Liver (tissue), 3 donors: ENCODE data around the gene AUH.

ENCODE experiments used
- EGR1 ChIP-seq, 2 donors: IDR thresholded peaks; 2 replicates each; pipeline ENCODE4 v1.6.1; 2016 to 2018; ENCODE audit warnings: antibody characterized with exemption in 2 of 2, low read depth in 2 of 2
- FOXA1 ChIP-seq: IDR thresholded peaks from 2 replicates; pipeline ENCODE4 v1.6.1; 2016; ENCODE audit warnings: antibody characterized with exemption
- JUND ChIP-seq, 2 donors: IDR thresholded peaks; 2 replicates each; pipeline ENCODE4 v1.6.1; 2016; ENCODE audit warnings: antibody characterized with exemption in 2 of 2
- NR2F2 ChIP-seq: IDR thresholded peaks from 2 replicates; pipeline ENCODE4 v1.6.1; 2016; ENCODE audit warnings: antibody characterized with exemption
- RAD21 ChIP-seq, 2 donors: IDR thresholded peaks; 2 replicates each; pipeline ENCODE4 v1.6.1; 2016; ENCODE audit warnings: antibody characterized with exemption in 2 of 2, mild to moderate bottlenecking in 2 of 2
- RXRA ChIP-seq, 2 donors: IDR thresholded peaks; 2 replicates each; pipeline ENCODE4 v1.6.1; 2017 to 2018; ENCODE audit warnings: antibody characterized with exemption in 2 of 2, mild to moderate bottlenecking in 1 of 2
- SP1 ChIP-seq: IDR thresholded peaks from 2 replicates; pipeline ENCODE4 v1.6.1; 2018; ENCODE audit warnings: antibody characterized with exemption, mild to moderate bottlenecking
- TAF1 ChIP-seq: conservative IDR thresholded peaks from 2 replicates; pipeline ENCODE4 v1.6.1; 2016; ENCODE audit warnings: antibody characterized with exemption, mild to moderate bottlenecking
- YY1 ChIP-seq: IDR thresholded peaks from 2 replicates; pipeline ENCODE4 v1.6.1; 2016; ENCODE audit warnings: antibody characterized with exemption, mild to moderate bottlenecking
- TF ChIP-seq, protein P1 (sequence below): IDR thresholded peaks from 2 replicates; pipeline ENCODE4 v1.6.1; 2016; ENCODE audit warnings: antibody characterized with exemption
- TF ChIP-seq, protein P2 (sequence below): fragments of 150-350 bp; IDR thresholded peaks from 2 replicates; pipeline ENCODE4 v1.5.1; 2017; ENCODE audit warnings: improper control_type of control experiment, low read depth, low read length; ENCODE audit not compliant: missing input control
- TF ChIP-seq, protein P3 (sequence below): IDR thresholded peaks from 2 replicates; pipeline ENCODE4 v1.6.1; 2016; ENCODE audit warnings: antibody characterized with exemption, mild to moderate bottlenecking
- donor health status: healthy.
- donor health status: healthy.

DNA sequence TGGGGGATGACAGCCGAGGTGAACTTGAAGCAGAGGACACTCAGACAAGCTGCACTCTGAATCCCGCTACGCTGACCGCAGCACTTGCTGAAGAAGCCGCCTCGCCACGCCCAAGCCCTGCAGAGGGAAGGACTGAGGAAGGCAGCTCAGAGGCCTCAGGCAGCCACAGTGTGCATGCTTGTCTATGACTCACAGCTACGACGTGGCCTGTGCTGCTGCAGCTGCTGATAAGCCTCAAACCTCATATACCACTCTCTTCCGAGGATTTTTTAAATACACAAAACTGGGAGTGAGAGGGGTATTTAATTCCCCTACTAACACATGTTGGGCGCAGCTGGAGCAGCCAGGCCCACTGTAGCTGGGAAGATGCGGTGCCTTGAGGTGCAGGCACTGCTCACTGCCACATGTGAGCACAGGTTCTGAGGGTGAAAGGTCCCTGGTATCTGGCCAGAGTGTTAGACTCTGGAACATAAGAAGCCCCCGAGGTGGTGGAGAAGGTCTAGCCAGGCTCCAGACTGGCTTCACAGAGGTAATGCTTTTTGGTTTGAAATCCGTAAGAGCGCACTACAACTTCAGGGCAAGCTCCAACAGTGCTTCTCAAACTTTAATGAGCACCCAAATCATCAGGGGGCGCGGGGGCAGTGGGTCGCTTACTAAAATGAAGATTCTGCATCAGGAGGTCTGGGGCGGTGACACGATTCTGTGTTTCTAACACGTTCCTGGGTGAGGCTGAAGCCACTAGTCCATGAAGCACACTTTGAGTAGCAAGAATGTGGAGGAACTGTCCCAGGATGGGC lies 196.8 kb downstream of the AUH start:
- TF ChIP-seq TAF1 (no peak), FOXA1 (no peak), JUND (IDR thresholded peaks at IDR 0.05) (no peak), RXRA (IDR thresholded peaks at IDR 0.05) (no peak), RAD21 (IDR thresholded peaks at IDR 0.05) (no peak), SP1 (no peak), EGR1 (IDR thresholded peaks at IDR 0.05; ENCODE audit: low read depth in 2 of 2) (no peak), YY1 (no peak), NR2F2 (no peak)
- TF ChIP-seq, protein P1, sequence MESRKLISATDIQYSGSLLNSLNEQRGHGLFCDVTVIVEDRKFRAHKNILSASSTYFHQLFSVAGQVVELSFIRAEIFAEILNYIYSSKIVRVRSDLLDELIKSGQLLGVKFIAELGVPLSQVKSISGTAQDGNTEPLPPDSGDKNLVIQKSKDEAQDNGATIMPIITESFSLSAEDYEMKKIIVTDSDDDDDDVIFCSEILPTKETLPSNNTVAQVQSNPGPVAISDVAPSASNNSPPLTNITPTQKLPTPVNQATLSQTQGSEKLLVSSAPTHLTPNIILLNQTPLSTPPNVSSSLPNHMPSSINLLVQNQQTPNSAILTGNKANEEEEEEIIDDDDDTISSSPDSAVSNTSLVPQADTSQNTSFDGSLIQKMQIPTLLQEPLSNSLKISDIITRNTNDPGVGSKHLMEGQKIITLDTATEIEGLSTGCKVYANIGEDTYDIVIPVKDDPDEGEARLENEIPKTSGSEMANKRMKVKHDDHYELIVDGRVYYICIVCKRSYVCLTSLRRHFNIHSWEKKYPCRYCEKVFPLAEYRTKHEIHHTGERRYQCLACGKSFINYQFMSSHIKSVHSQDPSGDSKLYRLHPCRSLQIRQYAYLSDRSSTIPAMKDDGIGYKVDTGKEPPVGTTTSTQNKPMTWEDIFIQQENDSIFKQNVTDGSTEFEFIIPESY = no peak
- TF ChIP-seq, protein P2, sequence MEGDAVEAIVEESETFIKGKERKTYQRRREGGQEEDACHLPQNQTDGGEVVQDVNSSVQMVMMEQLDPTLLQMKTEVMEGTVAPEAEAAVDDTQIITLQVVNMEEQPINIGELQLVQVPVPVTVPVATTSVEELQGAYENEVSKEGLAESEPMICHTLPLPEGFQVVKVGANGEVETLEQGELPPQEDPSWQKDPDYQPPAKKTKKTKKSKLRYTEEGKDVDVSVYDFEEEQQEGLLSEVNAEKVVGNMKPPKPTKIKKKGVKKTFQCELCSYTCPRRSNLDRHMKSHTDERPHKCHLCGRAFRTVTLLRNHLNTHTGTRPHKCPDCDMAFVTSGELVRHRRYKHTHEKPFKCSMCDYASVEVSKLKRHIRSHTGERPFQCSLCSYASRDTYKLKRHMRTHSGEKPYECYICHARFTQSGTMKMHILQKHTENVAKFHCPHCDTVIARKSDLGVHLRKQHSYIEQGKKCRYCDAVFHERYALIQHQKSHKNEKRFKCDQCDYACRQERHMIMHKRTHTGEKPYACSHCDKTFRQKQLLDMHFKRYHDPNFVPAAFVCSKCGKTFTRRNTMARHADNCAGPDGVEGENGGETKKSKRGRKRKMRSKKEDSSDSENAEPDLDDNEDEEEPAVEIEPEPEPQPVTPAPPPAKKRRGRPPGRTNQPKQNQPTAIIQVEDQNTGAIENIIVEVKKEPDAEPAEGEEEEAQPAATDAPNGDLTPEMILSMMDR = no peak
- TF ChIP-seq, protein P3, sequence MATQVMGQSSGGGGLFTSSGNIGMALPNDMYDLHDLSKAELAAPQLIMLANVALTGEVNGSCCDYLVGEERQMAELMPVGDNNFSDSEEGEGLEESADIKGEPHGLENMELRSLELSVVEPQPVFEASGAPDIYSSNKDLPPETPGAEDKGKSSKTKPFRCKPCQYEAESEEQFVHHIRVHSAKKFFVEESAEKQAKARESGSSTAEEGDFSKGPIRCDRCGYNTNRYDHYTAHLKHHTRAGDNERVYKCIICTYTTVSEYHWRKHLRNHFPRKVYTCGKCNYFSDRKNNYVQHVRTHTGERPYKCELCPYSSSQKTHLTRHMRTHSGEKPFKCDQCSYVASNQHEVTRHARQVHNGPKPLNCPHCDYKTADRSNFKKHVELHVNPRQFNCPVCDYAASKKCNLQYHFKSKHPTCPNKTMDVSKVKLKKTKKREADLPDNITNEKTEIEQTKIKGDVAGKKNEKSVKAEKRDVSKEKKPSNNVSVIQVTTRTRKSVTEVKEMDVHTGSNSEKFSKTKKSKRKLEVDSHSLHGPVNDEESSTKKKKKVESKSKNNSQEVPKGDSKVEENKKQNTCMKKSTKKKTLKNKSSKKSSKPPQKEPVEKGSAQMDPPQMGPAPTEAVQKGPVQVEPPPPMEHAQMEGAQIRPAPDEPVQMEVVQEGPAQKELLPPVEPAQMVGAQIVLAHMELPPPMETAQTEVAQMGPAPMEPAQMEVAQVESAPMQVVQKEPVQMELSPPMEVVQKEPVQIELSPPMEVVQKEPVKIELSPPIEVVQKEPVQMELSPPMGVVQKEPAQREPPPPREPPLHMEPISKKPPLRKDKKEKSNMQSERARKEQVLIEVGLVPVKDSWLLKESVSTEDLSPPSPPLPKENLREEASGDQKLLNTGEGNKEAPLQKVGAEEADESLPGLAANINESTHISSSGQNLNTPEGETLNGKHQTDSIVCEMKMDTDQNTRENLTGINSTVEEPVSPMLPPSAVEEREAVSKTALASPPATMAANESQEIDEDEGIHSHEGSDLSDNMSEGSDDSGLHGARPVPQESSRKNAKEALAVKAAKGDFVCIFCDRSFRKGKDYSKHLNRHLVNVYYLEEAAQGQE = no peak
